NCI-H2196 (cell line): ENCODE results near the gene NUAK2.

Experiments
- DNase-seq: peaks from one replicate; lab custom pipeline; 2025; ENCODE audit not compliant: unreplicated experiment; lab: John Stamatoyannopoulos, UW

The NUAK2 gene

GRCh38 chr1:205275916-205276688 is 45.4 kb downstream of the NUAK2 start:
- no peak for DNase-seq

DNA sequence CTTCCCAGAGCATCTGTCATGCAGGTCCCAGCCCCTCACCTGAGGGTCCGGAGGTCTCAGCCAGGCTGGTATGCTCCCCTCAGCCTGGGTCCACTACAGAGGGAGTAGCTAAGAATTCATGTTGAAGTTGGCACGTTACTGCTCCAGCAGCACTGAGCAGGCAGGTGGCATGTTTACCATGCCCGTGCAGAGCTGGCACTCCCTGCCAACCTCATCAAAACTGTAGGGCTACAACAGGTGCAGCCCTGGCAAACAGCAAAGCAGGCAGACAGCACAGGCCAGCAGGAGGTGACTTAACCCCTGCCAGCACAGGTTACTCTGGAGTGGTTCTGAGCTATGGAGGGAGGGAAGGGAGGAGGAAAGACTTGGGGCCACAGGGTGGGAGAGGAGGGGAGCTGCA is 46.4 kb downstream of the NUAK2 start:
- DNase-seq: peak; percentile 88

DNA sequence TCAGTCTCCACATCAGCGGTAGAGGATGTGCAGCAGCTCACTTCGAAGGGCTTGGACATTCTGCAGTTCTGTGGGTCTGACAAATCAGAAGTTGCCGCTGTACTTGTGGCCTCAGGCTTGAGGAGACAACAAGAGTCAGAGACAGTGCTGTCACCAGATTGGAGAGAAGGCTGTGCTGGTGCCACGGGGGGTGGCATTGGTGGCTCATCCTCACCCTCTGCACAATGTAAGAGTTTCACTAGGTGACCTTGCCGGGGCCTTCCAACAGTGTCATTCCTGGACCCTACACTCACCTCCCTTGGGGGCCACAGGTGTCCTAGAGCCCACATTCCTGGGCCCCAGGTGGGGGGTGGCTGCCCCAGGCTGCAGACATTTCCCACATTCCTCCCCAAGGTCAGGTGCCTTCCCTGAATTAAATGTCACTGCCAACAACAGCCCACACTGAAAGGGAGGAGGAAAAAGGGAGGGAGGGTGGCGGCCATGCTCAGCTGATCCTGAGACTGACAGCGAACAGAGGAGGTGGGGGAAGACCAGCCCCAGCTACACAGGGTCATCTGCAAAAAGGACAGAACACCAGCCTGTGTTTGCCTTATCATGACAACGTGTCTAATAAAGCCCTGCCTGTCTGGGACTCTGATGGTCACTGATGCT is 47.4 kb downstream of the NUAK2 start:
- no peak for DNase-seq

DNA sequence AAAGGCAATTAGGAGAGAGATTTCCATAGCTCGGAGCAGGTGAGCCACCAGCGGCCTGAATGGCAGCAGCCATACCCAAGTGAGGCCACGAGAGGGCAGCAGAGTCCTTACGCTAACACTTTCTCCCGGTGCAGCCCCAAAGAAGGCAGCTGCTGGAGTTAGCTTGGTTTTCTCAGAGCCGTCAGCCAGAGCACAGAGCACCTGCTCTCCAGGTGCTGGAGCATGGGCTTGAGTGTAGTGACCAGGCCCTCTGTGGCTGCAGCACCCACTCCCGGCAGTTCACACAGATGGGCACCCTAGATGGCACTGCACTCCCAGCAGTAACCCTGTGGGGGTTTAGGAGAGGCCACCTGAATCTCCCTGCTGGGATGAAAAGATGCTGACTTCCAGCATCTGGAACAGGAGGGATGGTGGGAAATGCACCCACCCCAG is 48.0 kb downstream of the NUAK2 start:
- peak; percentile 90 for DNase-seq

DNA sequence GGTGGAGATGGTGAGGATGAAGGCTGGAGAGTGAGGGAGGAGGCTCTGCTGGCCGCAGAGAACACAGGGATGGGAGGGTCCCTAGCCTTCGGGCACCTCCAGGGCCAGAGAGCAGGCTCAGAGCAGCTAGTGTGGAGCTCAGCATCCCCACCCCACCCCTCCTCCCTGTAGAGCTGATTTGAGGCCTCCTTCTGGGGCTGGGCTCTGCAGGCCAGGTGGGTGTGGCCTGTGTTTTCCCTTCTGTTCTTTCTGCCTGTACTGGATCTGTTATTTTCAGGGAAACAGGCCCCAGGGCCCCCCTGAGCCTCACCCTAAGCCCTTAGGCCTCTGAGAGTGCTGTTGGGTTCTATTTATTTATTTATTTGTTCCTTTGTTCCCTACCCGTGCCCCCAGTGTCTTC is 49.0 kb downstream of the NUAK2 start:
- DNase-seq: no peak

DNA sequence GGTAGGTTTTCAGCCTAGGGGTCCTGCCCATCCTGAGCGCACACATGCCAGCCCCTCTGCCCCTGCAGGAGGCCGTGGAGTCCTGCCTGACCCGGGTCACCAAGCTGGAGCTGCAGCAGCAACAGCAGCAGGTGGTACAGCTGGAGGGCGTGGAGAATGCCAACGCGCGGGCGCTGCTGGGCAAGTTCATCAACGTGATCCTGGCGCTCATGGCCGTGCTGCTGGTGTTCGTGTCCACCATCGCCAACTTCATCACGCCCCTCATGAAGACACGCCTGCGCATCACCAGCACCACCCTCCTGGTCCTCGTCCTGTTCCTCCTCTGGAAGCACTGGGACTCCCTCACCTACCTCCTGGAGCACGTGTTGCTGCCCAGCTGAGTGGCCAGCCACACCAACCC is 49.8 kb downstream of the NUAK2 start:
- no peak for DNase-seq

DNA sequence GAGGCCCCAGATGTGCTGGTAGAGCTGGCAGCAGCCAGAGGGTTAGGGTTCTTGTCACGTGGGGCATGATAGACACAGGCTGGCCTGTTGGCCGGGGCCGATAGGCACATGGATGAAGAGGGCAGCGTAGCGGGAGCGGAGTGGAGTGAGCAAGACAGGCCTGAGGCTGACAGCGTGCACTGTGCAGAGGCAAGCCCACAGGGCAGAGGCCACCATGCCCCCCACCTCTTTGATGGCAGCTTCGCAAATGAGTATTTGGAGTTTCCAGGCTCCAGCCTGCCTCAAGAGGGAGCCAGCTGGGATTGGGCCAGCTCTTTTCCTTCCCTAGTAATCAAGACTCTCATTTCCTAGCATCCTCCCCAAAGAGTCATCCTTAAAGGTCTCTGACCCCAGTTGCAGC is 50.3 kb downstream of the NUAK2 start:
- peak; percentile 24 for DNase-seq

GRCh38 chr1:205270764-205271163 is 50.8 kb downstream of the NUAK2 start:
- DNase-seq: no peak

DNA sequence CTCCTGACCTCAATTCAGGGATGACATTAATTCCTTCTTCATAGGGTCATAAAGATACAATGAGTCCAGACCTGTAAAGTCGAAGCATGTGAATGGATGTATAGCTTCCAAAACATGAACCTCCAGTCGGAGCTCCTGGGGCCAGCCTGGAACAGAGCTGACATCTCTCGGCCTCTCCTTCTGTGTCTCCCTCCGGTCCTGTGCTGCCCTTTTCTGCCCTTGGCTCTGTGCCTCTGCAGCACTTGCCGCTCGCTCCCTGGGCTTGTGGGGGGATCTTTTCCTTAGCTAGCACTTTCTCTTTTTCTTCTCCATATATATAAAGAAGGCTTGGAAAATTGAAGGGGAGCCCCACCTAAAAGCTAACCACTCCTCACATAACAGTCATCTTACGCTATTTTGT is 51.3 kb downstream of the NUAK2 start:
- no peak for DNase-seq

- DNase-seq: no peak
Measured at GRCh38 chr1:205269711-205270110, 51.8 kb downstream of the NUAK2 start.

DNA sequence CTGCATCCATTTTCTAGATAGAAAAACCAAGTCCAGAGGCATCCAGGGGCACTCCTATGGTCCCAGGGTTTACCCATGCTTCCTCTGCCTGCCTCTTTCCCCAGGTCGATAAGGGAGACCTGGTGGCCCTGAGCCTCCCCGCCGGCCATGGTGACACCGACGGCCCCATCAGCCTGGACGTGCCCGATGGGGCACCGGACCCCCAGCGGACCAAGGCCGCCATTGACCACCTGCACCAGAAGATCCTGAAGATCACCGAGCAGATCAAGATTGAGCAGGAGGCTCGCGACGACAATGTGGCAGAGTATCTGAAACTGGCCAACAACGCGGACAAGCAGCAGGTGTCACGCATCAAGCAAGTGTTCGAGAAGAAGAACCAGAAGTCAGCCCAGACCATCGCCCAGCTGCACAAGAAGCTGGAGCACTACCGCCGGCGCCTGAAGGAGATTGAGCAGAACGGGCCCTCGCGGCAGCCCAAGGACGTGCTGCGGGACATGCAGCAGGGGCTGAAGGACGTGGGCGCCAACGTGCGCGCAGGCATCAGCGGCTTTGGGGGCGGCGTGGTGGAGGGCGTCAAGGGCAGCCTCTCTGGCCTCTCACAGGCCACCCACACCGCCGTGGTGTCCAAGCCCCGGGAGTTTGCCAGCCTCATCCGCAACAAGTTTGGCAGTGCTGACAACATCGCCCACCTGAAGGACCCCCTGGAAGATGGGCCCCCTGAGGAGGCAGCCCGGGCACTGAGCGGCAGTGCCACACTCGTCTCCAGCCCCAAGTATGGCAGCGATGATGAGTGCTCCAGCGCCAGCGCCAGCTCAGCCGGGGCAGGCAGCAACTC is 52.5 kb downstream of the NUAK2 start:
- DNase-seq: no peak

GRCh38 chr1:205267306-205267902 is 54.1 kb downstream of the NUAK2 start:
- DNase-seq: no peak

- DNase-seq: no peak
Measured at GRCh38 chr1:205266611-205267305, 54.8 kb downstream of the NUAK2 start.

- no peak for DNase-seq
Measured at GRCh38 chr1:205263580-205264190, 57.9 kb downstream of the NUAK2 start.

DNA sequence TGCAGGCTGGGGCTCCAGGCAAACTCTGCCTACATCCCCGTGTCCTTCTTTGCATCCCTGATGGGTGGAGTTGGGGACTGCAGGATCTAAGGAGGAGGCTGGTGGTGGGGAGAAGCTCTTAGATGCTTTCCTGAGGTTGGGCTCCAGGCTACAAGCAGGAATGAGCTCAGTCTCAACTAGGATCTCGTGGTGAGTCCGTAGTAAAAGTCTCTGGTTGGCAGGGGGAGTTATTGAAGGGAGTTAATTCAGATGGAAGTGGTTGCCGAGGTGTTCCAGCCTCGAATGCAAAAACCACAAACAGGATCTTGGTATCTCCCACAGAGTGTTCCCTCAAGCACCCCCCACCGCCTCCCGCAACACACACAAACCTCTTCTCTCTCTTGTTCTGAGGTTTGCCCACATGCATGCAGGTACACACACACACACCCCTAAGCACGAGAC is 58.8 kb downstream of the NUAK2 start:
- DNase-seq: no peak

GRCh38 chr1:205261946-205262691 is 59.4 kb downstream of the NUAK2 start:
- DNase-seq: no peak

GRCh38 chr1:205260948-205261732 is 60.4 kb downstream of the NUAK2 start:
- DNase-seq: no peak

DNA sequence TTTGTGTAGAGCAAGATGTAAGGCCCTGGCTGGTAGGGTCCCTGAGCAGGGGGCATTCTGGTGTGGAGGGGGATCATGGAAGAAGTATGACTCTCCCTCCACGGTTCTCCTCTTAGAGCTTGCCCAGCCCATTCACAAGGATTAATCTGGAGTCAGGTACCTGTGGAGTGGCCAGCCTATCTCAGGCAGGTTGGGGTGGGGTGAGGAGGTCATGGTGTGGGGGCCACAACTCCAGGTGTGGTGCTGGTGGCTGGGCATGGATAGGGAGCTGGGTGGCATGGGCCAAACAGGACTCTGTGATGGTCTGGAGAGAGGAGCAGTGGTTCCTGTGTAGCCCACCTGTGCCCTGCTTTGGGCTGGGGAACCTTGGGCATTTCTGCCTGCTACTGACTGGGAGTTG is 61.5 kb downstream of the NUAK2 start:
- DNase-seq: no peak

GRCh38 chr1:205259324-205259832 is 62.2 kb downstream of the NUAK2 start:
- DNase-seq: no peak
